HG03457 (cell line): Measurements from ENCODE around the gene PELO.
"Not testable (repeated sequence)": the region's sequence is repeated elsewhere in the genome, so short reads cannot be mapped to it uniquely, and the experiment has no call there.

ENCODE experiments used
- ATAC-seq: cut with Tn5 transposase; IDR thresholded peaks from one replicate; pipeline ENCODE4 v1.9.1; 2021; ENCODE audit warnings: moderate number of reproducible peaks; ENCODE audit not compliant: unreplicated experiment

PELO gene

GRCh38 chr5:52787600-52788504 is at the start of gene PELO, which contains the start of gene ITGA1:
TSS of gene PELO (plus strand) at chr5:52787916. CDS start at chr5:52800395, 12,479 bp downstream.
TSS of gene ITGA1 (plus strand) at chr5:52787916. CDS start at chr5:52788354, 438 bp downstream.
- ATAC-seq, result peak; percentile 83

- ATAC-seq, result peak; percentile 80
Observed at GRCh38 chr5:52738095-52738506, 49.6 kb upstream of the PELO start.

GRCh38 chr5:52740007-52740406 is 47.7 kb upstream of the PELO start:
- ATAC-seq, result no peak

- ATAC-seq, result no peak
Observed at GRCh38 chr5:52743012-52743411, 44.7 kb upstream of the PELO start.

- no peak for ATAC-seq
Observed at GRCh38 chr5:52743529-52743928, 44.2 kb upstream of the PELO start.

- ATAC-seq, result peak; percentile 61
Observed at GRCh38 chr5:52743970-52744369, 43.7 kb upstream of the PELO start.

GRCh38 chr5:52744867-52745458 is 42.8 kb upstream of the PELO start:
- not testable (repeated sequence) for ATAC-seq

- ATAC-seq, result no peak
Observed at GRCh38 chr5:52746539-52746938, 41.2 kb upstream of the PELO start.

GRCh38 chr5:52748590-52748989 is 39.1 kb upstream of the PELO start:
- peak; percentile 52 for ATAC-seq

GRCh38 chr5:52749666-52750065 is 38.0 kb upstream of the PELO start:
- ATAC-seq, result no peak

GRCh38 chr5:52751137-52751536 is 36.6 kb upstream of the PELO start:
- ATAC-seq, result no peak

GRCh38 chr5:52754051-52754450 is 33.7 kb upstream of the PELO start:
- no peak for ATAC-seq

- ATAC-seq, result no peak
Observed at GRCh38 chr5:52757527-52757926, 30.2 kb upstream of the PELO start.

GRCh38 chr5:52758014-52758413 is 29.7 kb upstream of the PELO start:
- no peak for ATAC-seq

- no peak for ATAC-seq
Observed at GRCh38 chr5:52759331-52759730, 28.4 kb upstream of the PELO start.

- no peak for ATAC-seq
Observed at GRCh38 chr5:52760695-52761366, 26.9 kb upstream of the PELO start.

- no peak for ATAC-seq
Observed at GRCh38 chr5:52767217-52767743, 20.4 kb upstream of the PELO start.

GRCh38 chr5:52767766-52768480 is 19.8 kb upstream of the PELO start:
- no peak for ATAC-seq

- ATAC-seq, result no peak
Observed at GRCh38 chr5:52769061-52769460, 18.7 kb upstream of the PELO start.

GRCh38 chr5:52770287-52770939 is 17.3 kb upstream of the PELO start:
- ATAC-seq, result no peak
